Motor neuron (in vitro differentiated cells): Measurements from ENCODE around the gene PTPN14. TPM values are rescaled to one million over a fixed set of nuclear protein-coding genes. Genes with fewer than 3 reads are reported as not detected.
"Not testable (repeated sequence)": the region's sequence is repeated elsewhere in the genome, so short reads cannot be mapped to it uniquely, and the experiment has no call there.

Experiments used
- ATAC-seq, 8 experiments: fragments of 200-7000 bp; cut with Tn5 transposase; replicated peaks in 6 of 8; 2 replicates each; pipeline ENCODE4 v1.8.0; 2021; ENCODE audit warnings: mild to moderate bottlenecking in 8 of 8, moderate library complexity in 8 of 8
- H3K27ac ChIP-seq, 2 donors: fragments of 250-450 bp; sonication (Bioruptor Pico); 2 replicates each; pipeline ENCODE4 v1.9.0; 2021; ENCODE audit warnings: antibody characterized with exemption in 2 of 2, mild to moderate bottlenecking in 2 of 2, moderate library complexity in 1 of 2
- H3K4me1 ChIP-seq, 2 donors: fragments of 250-450 bp; sonication (Bioruptor Pico); replicated peaks in 1 of 2; 2 replicates each; pipeline ENCODE4 v1.6.1; 2021; ENCODE audit warnings: antibody characterized with exemption in 2 of 2, mild to moderate bottlenecking in 2 of 2, moderate library complexity in 1 of 2
- H3K4me3 ChIP-seq, 5 donors: fragments of 250-450 bp; sonication (Bioruptor Pico); 2 replicates each; pipeline ENCODE4 v1.9.0; 2021; ENCODE audit warnings: antibody characterized with exemption in 5 of 5, mild to moderate bottlenecking in 5 of 5, moderate library complexity in 4 of 5
- WGBS, 10 experiments: fragments of 450-650 bp; shearing (Covaris generic); methylation state at CpG; one replicate each; pipeline ENCODE4 v1.0.0; 2022; 5-methylcytosine and 5-hydroxymethylcytosine counted together
- in situ Hi-C, 9 experiments: fragments of 400-800 bp; cut with MboI; loops; one replicate each; pipeline ENCODE4 v1.15.0; 2021; ENCODE audit warnings: low sequenced_read_pairs in 9 of 9, low pct_unique_long_range_greater_than_20kb in 2 of 9; ENCODE audit not compliant: unreplicated experiment in 9 of 9
- total RNA-seq, 8 experiments: library from RNA; unstranded; fragments of 300-600 nt; gene quantifications; 2 replicates each; pipeline versions ENCODE4 v1.2.3 to v1.2.4, GENCODE V29; 2022

Gene PTPN14
- total RNA-seq, 8 experiments from 2014 or later = 1.4 to 43.4 (median 5.5) TPM

DNA sequence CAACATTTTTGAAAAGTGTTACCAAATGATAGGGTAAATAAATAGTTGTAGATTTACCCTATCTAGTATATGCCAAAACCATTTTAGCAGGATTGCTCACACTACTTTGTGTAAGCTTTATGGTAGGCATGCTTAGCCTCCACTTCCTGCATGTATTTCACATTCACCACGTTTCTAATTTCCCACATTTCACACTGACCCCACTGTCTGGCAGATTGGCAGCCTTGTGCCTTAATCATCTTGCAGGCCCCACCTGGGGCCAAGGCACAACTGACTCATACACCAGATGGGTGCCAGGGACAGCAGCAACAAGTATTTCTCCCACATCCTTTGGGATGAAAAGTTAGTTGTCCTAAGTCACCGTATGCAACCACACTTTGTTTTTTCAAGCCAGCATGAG, 30.4 kb upstream of the PTPN14 start:
- in situ Hi-C loops = loop anchor here in 5 of 9 experiments (10.0 to 25.0 kb wide), 3 partner anchors 244 to 319 kb away; no protein-coding TSS in a partner anchor
- WGBS, 10 experiments = 13 to 67% (median 38%) methylated on average over 1 to 2 of the region's 2 CpGs; no CpG with 5 or more reads in 2 of the 10 experiments
- no peak overlapping the region for H3K4me3 ChIP-seq
- peak in 1 of 8 experiments; percentile 29 for ATAC-seq
- no peaks in the 10 kb centered on the region for H3K4me1 ChIP-seq
- H3K27ac ChIP-seq = no peak overlapping the region

DNA sequence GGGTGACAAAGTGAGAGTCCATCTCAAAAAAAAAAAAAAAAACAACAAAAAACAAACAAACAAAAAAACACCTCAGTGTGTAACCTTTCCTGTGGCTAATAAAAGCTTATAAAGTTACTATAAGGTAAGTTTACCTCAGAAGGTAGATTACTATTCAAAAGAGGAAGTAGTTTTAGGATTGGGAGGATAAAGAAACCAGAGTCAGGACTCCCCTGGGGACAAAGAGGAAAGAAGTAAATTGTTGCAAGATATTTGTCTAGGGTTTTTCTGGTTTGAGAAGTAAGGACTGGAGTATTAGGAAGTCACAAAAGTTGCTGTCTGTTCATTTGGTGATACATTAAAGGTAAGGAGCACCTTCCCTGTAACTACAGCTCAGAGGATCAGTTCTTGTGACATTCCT, 27.8 kb upstream of the PTPN14 start:
- in situ Hi-C loops = loop anchor here in 4 of 9 experiments (25.0 kb wide), 2 partner anchors 242 to 317 kb away; no protein-coding TSS in a partner anchor
- H3K27ac ChIP-seq = no peak overlapping the region

DNA sequence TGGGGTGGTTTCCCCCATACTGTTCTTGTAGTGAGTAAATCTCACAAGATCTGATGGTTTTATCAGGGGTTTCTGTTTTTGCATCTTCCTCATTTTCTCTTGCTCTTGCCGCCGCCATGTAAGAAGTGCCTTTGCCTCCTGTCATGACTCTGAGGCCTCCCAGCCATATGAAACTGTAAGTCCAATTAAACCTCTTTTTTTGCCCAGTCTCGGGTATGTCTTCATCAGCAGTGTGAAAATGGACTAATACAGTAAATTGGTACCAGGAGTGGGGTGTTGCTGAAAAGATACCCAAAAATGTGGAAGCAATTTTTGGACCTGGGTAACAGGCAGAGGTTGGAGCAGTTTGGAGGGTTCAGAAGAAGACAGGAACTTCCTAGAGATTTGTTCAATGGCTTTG, 24.7 kb upstream of the PTPN14 start:
- 0 to 93% (median 87%) methylated on average over 1 to 3 of the region's 3 CpGs; no CpG with 5 or more reads in 2 of the 10 experiments for WGBS, 10 experiments
- H3K4me3 ChIP-seq, H3K4me1 ChIP-seq, ATAC-seq, H3K27ac ChIP-seq: not testable (repeated sequence)
- in situ Hi-C loops = loop anchor here in 4 of 9 experiments (25.0 kb wide), 2 partner anchors 239 to 314 kb away; no protein-coding TSS in a partner anchor

More for the DNA sequence above, 27.8 kb upstream of the PTPN14 start:
- Histone ChIP-seq H3K4me1 (no peaks in the 10 kb centered on the region), H3K4me3 (no peak overlapping the region)
- ATAC-seq = no peak

DNA sequence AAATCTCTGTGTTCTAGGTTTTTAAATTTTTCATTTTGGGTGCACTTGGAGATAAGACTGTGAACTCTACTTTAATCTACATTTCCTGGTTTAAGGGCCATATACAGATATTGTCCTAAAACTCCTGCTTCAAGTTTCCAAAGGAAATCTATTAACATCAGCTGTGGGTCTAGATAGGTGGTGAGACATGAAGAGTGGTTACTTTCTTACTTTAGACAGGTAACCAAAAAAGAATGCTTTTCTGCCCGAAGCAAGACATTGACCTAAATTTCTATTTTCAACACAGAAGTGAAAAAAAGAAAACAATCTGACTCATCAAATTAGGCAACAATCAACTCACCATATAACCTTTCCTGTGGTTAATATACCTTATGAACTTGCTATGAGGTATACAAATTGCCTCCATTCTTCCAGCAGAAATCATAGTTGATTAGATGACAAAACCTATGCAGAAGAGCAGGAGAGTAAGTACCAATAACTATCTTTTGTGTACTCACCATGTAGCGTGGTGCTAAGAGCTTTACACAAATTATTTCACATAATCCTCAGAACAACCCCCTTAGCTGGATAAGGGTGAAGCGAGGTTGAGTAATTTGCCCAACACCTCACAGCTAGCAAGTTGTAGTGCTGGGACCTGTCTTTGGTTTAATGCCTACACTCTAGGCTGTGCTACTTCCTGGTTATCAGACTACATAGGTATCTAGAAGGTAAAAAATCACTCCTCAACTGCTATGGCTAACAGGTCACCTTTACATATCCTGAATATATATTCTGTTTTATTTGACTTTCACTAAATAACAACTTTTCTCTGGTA, 23.4 kb upstream of the PTPN14 start:
- Histone ChIP-seq H3K27ac (no peak overlapping the region), H3K4me3 (no peak overlapping the region), H3K4me1 (no peaks in the 10 kb centered on the region)
- in situ Hi-C loops = loop anchor here in 4 of 9 experiments (25.0 kb wide), 2 partner anchors 238 to 313 kb away; no protein-coding TSS in a partner anchor
- 60 to 100% (median 83%) methylated on average over 1 to 3 of the region's 3 CpGs for WGBS, 10 experiments
- no peak for ATAC-seq

DNA sequence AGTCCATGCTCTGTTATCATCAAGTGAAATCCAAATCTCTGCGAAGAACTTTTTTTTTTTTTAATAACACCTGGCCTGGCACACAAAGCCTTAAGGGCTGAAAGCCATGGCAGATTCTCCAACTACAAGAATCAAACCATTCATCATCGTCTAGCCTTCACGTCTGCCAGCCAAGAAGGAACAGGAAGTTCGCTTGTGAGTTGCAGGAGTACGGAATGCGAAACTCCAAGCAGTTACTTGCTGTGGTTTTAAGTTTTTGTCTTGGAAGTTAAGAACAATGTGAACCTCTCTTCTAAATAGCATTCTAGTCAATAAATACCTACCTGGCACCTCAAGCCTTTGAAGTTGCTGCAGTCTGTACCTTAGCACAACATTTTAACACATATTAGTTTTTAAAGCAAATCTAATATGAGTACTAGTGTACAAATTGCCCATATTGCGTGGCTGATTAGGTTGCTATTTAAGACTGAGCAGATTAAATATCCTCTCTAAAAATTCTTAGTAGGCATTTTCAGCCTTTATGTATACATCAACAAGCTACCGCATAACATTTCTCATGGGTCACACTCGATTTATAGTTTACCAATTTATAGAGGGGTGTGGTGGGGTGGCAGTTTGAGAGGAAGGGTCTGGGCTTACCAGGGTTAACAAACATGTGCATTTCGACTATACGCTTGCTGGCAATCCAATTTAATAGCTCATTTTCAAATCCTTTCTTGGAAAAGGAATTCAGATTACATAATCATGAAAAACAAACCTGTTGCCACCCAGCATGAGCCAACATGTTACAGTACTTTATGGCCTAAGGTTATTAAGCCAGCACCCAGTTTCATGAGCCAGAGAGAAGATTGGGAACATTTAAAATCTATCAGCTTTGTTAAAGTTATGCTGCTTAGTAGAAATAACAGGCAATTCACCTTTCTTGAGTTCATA, 22.2 kb upstream of the PTPN14 start:
- in situ Hi-C loops = no loop called here
- H3K27ac ChIP-seq = no peak overlapping the region
- peak in 2 of 8 experiments; percentile 25 to 77 for ATAC-seq
- no peaks in the 10 kb centered on the region for H3K4me1 ChIP-seq
- 44 to 100% (median 85%) methylated on average over 1 to 11 of the region's 11 CpGs for WGBS, 10 experiments
- no peak overlapping the region for H3K4me3 ChIP-seq

DNA sequence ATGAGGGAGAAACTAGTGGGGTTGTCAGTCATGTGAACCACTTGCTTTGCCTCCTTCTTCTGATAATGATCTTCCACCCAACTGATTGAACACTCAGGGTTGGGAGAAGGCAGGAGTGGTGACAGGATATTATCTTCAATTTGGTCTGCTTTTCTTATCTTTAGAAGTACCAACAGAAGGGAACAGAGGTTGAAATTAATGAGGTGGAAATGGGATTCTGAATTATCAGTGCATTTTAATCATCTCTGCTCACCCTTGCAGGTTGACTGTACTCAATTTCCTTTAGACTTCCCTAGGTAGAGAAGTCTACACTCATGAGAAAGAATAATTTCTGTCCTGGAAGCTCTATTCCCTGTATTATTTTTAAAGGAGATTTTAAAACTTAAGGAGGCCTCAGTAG, 19.9 kb upstream of the PTPN14 start:
- in situ Hi-C loops = no loop called here
- H3K4me1 ChIP-seq = no peaks in the 10 kb centered on the region
- H3K4me3 ChIP-seq = no peak overlapping the region
- no peak for ATAC-seq
- H3K27ac ChIP-seq = no peak overlapping the region

DNA sequence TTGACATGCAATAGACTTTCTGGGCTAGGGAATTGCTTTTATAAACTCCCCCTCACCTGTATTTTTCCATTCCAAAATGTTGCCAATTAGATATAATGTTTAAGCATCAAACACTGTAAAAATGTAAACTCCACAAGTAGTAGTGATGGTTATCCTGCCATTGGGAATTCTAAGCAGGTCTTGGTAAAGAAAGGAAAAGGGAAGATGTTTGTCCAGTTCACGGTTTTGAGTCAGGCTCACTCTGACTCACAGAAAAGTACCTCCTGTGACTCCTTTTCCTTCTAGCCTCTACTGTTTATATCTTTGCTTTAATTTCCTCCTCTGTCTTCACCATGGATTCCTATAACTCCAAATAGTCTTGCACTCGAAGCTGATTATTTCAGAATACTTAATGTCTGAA, 19.0 kb upstream of the PTPN14 start:
- 0 to 89% (median 33%) methylated on average over 1 to 2 of the region's 2 CpGs; no CpG with 5 or more reads in 1 of the 10 experiments for WGBS, 10 experiments
- H3K27ac ChIP-seq = no peak overlapping the region
- in situ Hi-C loops = no loop called here
- no peak overlapping the region for H3K4me3 ChIP-seq
- ATAC-seq = no peak
- no peaks in the 10 kb centered on the region for H3K4me1 ChIP-seq

DNA sequence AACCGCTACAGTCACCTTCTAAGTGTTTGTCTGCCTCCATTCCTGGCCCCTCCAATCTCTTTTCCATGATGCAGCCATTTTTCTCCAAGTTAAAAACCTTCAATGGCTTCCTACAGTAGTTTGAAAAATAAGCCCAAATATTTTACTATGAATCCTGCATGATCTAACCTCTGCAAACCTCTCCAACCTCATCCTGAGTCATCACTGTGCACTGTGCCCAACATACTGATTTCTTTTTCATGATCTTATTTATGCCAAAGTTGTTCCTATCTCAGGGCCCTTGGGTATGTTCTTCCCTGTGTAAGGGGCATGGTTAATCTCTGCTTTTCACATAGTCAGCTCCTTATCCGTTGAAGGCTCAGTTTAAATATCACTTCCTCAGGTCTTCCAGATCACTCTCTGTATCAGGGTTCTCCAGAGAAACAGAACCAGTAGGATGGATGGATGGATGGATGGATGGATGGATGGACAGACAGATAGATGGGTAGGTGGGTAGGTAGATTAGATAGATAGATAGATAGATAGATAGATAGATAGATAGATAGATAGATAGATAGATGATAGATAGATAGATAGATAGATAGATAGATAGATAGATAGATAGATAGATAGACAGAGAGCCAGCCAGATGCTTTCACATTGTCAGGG, 18.1 kb upstream of the PTPN14 start:
- Histone ChIP-seq H3K27ac (no peak overlapping the region), H3K4me3 (no peak overlapping the region), H3K4me1 (no peaks in the 10 kb centered on the region)
- in situ Hi-C loops = no loop called here
- ATAC-seq = no peak
- WGBS, 10 experiments = 0 to 100% (median 83%) methylated on average over 1 to 2 of the region's 2 CpGs; no CpG with 5 or more reads in 2 of the 10 experiments

DNA sequence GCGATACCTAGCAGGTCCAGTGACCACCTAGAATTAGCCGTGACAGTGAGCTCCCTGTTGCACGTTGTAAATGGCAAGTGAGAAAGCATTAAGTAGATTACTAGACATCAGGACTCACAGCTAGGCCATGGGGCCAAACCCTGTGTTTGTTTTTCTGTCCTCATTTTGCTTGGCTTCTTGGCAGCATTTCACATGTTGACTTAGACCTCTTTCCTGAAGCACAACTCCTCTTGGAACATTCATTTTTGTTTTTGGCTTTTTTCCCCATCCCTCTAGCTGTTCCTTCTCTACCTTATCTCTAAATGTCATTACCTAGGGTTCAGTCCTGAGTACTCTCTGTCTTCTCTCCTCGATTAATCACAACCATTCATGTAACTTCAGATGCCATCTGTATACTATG, 16.9 kb upstream of the PTPN14 start:
- in situ Hi-C loops = no loop called here
- no peak overlapping the region for H3K27ac ChIP-seq
- WGBS, 10 experiments = 68 to 100% (median 86%) methylated on average over 1 to 4 of the region's 4 CpGs
- ATAC-seq = no peak
- H3K4me1 ChIP-seq = no peaks in the 10 kb centered on the region
- H3K4me3 ChIP-seq = no peak overlapping the region

DNA sequence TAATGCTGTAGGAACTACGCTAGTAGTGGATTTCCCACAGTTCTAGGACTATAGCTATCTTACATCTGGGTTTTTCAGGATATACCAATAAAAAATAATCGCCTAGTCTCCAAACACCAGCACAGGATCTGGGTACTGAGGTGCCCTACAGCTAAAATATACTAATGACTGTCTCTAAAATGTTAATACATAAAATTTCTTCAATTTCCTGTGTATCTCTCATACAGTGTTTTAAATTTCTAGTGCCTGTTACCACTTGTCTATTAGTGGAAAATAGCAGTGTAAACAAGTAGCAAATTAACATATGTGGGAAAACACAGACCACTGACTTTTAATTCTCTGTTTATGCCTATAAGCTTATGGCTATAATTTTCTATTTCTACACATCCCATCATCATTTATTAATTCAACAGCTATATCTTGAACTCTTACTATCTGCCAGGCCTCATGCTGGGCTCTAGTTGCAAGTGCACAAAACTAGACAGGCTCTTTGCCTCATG, 16.1 kb upstream of the PTPN14 start:
- Histone ChIP-seq H3K27ac (no peak overlapping the region), H3K4me3 (no peak overlapping the region), H3K4me1 (no peaks in the 10 kb centered on the region)
- ATAC-seq = no peak
- in situ Hi-C loops = no loop called here
- WGBS, 10 experiments = 67 to 100% (median 92%) methylated on average over 1 to 2 of the region's 2 CpGs

DNA sequence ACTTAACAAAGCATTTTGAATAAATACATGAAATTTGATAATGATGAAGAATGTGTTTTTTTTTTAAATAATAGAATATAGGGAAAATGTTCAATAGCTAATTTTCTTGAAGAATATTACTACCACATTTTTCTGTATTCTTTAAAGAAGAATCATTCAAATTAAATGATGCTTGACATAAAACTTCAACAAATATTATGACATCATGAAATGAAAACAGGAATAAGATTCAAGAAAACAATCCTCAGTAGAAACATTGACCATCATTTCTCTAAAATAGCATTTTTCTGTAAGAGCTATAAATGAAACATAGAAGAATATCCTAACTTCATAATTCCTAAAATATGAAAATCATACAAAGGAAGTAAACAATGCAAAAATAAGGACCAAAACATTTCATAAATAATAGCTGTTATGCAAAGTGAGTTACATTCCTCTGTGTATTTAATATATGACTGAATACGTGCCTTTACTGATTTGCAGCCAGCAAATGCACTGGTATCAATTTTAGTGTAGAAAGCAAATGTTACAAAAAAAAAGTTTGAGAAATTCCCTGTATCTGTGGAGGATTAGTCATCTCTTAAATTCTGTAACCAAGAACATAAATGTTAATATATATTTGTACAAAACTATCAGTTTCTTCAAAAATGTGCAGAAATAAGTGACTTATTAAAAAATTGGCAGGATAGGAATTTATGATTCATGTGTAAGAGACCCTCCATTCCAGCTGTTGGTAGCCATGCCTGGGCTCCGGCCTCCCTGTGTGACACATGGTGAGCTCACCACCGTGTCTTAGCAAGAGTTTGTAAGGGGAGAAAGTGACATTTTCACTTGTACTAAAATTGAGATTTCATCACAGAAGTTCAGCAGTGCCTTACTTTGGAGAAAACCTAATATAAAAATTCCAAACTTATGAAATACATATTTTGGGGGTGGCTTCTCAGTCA, 15.0 kb upstream of the PTPN14 start:
- Histone ChIP-seq H3K4me3 (no peak overlapping the region), H3K4me1 (no peaks in the 10 kb centered on the region), H3K27ac (no peak overlapping the region)
- WGBS, 10 experiments = 23 to 90% (median 64%) methylated on average over 1 to 3 of the region's 3 CpGs; no CpG with 5 or more reads in 1 of the 10 experiments
- in situ Hi-C loops = no loop called here
- peak in 1 of 8 experiments; percentile 38 for ATAC-seq

DNA sequence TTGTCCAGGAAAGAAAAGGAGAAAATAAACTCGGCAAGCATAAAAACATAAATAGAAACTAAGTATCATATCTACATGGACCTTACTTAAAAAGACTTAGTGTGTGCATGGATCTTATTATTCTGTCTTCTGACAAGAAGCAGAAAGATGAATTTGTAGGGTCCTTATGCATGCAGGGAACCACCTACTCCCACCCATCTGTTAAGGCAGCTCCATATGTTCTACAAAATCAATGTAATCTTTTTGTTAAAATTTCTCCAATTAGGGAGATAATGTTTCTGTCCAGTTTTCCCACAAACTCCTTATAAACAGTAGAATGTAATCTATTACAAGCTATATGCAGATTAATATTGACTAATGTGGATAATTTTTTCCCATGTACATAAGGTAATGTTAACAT, 13.9 kb upstream of the PTPN14 start:
- in situ Hi-C loops = no loop called here
- WGBS, 10 experiments = 0 to 100% (median 63%) methylated on average over 1 of the region's 1 CpG

More for the DNA sequence above, 13.9 kb upstream of the PTPN14 start:
- no peak for ATAC-seq
- H3K27ac ChIP-seq = no peak overlapping the region
- H3K4me1 ChIP-seq = no peaks in the 10 kb centered on the region
- no peak overlapping the region for H3K4me3 ChIP-seq
